ENCODE data around the gene PFDN4.

The PFDN4 gene, protein sequence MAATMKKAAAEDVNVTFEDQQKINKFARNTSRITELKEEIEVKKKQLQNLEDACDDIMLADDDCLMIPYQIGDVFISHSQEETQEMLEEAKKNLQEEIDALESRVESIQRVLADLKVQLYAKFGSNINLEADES

DNA sequence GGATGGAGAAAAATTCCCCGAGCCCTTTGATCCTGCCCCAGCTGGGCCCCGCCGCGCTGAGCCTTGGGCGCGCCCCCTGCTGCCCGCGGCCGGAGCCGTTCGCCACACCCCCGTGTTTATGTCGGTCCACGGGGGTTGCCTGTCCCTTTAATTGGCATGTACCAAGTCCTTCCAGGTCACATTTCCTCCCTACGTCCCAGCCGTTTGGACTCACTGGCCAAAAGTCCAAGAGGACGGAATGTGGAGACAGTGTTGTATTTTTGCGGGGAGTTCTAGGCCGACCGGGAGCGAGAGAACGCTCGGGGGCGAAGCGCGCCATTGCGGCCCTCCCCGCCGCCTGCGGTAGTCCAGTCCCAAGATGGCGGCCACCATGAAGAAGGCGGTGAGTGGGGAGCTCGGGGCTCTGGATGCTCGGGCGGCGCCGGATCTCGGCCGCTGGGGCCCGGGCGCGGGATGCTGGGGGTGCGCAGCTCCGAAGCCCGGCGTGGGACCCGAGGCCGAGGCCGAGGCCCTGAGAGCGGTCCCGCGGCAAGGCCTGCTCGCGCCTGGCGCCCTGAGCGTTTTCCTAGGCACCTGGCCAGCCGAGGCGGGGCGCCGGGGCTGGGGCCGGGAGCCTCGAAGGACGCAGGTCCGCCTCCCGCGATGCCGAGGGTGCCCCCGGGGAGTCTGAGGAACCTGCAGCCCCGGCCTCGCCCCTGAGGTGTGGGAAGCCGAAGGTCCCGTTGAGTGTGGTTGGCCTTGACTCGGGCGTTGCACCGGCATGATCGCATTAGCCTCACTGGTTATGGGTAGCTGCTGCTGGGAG lies at the start of gene PFDN4:
PFDN4 (plus strand) TSS at position 345 of the 805 bp plus-strand sequence; CDS start at position 359, 14 bp downstream.
- TF ChIP-seq Cebpa-rat (IDR thresholded peaks at IDR 0.05), result no peak
- H3K9me3 ChIP-seq, result no peaks in the 10 kb centered on the region
- peaks cover 36% of the 10 kb centered on the region for H4K20me1 ChIP-seq

DNA sequence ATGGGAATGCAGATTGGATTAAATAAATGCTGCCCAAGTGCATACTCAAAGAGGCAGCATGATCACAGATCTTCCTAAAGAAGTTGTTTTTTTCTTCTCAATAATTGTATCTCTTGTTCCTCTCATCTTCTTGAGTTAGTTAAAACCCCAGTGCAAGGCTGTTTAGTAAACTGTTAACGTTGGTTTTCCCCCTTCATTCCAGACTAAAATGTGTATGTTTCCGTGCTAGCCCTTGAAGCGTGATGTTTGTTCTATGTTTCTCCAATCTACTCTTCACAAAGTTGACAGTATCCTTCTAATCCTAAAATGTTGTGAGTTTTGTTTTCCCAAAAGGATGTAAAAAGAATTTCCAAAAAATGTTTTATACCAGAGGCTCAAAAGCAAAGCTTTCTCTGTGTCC lies 49.7 kb upstream of the PFDN4 start:
- Histone ChIP-seq H3K4me1 (0 out of 2 replicates have a peak, but pooled peaks cover 6% of the 10 kb centered on the region), H3K9ac (no peak overlapping the region), H3K27ac (no peak overlapping the region), H3K4me3 (no peak overlapping the region), H3K9me3 (no peaks in the 10 kb centered on the region), H3K4me2 (no peak overlapping the region), H3K27me3 (no peaks in the 10 kb centered on the region), H4K20me1 (no peaks in the 10 kb centered on the region), H3K36me3 (no peaks in the 10 kb centered on the region)
- no peak for TF ChIP-seq Cebpa-rat (IDR thresholded peaks at IDR 0.05)

More for the DNA sequence above, at the start of gene PFDN4:
- H3K4me3 ChIP-seq, result peak within 1 kb of the TSS; percentile 93
- H3K9ac ChIP-seq, result peak within 1 kb of the TSS; percentile 100
- peak within 1 kb of the TSS; percentile 90 for H3K4me2 ChIP-seq
- H3K27ac ChIP-seq, result peak within 1 kb of the TSS; percentile 100
- H3K27me3 ChIP-seq, result no peaks in the 10 kb centered on the region
- peaks cover 32% of the 10 kb centered on the region for H3K4me1 ChIP-seq
- peaks cover 26% of the 10 kb centered on the region for H3K36me3 ChIP-seq

DNA sequence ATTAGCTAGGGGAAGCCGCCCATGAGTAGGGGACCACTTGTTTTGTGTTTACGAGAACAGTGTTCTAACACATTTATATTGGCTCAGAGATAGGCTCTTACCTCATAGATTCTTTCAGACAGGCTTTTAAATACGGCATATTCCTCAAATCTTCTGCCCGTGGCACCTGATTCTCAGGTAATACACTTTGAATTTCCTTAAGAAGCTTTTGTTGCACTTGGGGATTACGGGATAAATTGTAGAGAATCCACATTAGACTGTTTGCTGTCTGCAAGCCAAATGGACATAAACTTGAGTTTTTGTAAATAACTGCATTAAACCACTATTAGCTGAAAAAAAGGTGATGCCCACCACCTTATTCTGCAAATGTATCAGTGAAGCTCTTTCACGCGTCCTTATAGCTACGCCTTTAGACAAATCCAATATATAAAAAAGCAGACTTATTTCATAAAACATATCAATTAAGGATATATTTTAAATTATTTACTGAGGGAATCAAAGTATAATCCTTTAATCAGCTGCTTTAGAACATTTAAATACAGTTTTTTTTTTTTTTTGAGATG lies 49.0 kb upstream of the PFDN4 start:
- Histone ChIP-seq H3K4me3 (no peak overlapping the region), H3K27me3 (no peaks in the 10 kb centered on the region), H3K4me2 (no peak overlapping the region), H3K27ac (no peak overlapping the region), H3K4me1 (0 out of 2 replicates have a peak, but pooled peaks cover 6% of the 10 kb centered on the region), H4K20me1 (no peaks in the 10 kb centered on the region), H3K9me3 (no peaks in the 10 kb centered on the region), H3K9ac (no peak overlapping the region), H3K36me3 (no peaks in the 10 kb centered on the region)
- TF ChIP-seq Cebpa-rat (IDR thresholded peaks at IDR 0.05), result no peak

DNA sequence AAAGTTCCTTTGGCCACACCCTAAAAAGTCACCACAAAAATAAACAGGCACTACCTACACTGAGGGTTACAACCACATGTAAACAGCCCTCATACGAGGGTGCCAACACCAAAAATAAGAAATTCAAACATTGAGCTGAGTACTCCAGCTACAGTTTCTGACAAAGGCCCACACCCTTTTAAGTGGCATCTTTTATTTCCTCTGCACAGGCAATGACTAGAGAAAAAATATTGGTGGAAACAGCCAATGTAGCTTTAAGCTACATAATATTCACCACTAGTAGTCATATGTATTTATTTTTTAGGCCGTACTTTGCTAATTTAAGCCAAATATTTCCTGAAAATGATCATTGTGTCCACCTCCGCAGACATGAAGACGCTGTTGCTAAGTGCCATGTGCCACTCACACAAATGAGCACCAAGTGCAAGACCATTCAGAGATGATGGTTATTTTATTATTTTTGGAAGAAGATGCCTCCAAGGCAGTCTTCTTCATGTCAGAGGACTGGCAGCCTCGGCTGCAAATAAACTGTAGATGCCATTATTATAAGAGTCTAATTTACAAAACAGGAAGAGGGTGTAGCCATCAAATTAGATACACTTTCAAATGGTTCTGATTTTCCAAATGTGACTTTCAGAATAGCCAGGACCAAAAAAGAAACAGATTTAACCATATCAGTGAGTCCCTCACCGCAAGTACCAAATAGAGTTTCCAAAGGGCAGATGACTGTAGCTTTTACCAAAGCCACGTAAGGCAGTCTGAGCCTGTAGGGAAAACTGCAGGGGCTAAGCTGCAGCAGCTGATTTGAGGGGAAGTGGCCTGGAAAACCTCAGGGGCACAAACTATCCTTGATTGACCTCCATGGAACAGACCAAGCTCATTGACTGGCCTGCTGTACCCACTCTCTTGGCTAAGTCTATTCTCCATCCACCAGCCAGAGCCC lies 47.6 kb upstream of the PFDN4 start:
- H3K27me3 ChIP-seq, result no peaks in the 10 kb centered on the region
- H3K4me2 ChIP-seq, result no peak overlapping the region
- 0 out of 2 replicates have a peak, but pooled peaks cover 6% of the 10 kb centered on the region for H3K4me1 ChIP-seq

DNA sequence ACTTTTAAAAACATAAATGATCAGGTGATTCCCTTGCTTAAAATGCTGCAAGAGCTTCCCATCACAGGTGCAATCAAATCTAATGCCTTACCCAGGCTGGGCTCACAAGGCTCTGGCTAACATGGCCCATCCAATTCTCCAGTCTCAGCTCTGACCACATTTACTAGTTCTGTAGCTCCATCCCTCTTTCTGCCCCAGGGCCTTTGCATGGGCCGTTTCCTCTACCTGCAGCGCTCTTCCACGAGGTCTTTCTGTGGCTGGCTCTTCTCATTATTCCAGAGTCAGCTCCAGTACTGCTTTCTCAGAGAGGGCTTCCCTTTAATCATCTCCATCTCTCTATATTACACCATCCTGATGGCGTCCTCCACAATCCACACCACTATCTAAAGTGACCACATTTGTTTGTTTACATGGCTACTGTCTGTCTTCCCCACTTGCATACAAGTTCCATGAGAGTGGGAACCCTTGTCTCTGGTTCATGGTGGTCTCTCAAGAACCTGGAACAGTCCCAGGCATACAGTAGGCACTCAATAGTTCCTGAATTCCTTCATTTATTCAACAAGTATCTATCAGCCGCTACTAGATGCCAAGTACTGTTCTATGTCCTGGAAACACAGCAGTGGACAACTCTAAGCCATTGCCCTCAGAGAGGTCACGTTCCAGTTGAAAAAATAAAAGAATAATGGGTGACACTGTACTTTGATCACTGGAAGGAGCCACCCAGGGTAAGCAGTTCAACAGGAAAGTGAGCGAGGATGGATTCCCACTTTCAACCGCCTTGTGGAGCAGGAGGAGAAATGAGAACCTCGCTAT lies 46.7 kb upstream of the PFDN4 start:
- Histone ChIP-seq H3K9me3 (no peaks in the 10 kb centered on the region), H3K36me3 (no peaks in the 10 kb centered on the region), H3K4me1 (0 out of 2 replicates have a peak, but pooled peaks cover 6% of the 10 kb centered on the region), H4K20me1 (no peaks in the 10 kb centered on the region), H3K9ac (no peak overlapping the region), H3K27ac (no peak overlapping the region), H3K4me3 (no peak overlapping the region), H3K4me2 (no peak overlapping the region), H3K27me3 (no peaks in the 10 kb centered on the region)
- no peak for TF ChIP-seq Cebpa-rat (IDR thresholded peaks at IDR 0.05)

More for the DNA sequence above, 47.6 kb upstream of the PFDN4 start:
- Histone ChIP-seq H3K4me3 (no peak overlapping the region), H3K9ac (no peak overlapping the region), H3K9me3 (no peaks in the 10 kb centered on the region), H3K36me3 (no peaks in the 10 kb centered on the region), H4K20me1 (no peaks in the 10 kb centered on the region), H3K27ac (no peak overlapping the region)
- TF ChIP-seq Cebpa-rat (IDR thresholded peaks at IDR 0.05), result no peak

DNA sequence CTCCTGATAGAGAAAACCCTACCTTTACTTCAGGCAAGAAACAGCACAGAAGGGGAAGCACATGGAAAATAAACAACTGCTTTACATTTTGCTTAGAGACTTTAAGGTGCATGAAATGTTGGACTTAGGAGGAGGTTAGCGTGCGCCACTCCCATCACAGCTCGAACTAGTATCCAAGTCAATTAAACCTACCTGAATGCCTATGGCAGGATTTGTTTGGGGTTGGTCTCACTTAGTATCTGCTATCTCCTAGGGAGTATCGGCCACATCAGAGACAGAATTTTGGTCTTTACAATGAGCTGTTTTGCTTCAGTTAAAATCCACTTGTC lies 46.1 kb upstream of the PFDN4 start:
- Histone ChIP-seq H3K4me1 (0 out of 2 replicates have a peak, but pooled peaks cover 6% of the 10 kb centered on the region), H3K27ac (no peak overlapping the region), H3K9ac (no peak overlapping the region), H3K27me3 (no peaks in the 10 kb centered on the region), H3K4me3 (no peak overlapping the region), H3K9me3 (no peaks in the 10 kb centered on the region), H3K4me2 (no peak overlapping the region), H3K36me3 (no peaks in the 10 kb centered on the region), H4K20me1 (no peaks in the 10 kb centered on the region)
- no peak for TF ChIP-seq Cebpa-rat (IDR thresholded peaks at IDR 0.05)

DNA sequence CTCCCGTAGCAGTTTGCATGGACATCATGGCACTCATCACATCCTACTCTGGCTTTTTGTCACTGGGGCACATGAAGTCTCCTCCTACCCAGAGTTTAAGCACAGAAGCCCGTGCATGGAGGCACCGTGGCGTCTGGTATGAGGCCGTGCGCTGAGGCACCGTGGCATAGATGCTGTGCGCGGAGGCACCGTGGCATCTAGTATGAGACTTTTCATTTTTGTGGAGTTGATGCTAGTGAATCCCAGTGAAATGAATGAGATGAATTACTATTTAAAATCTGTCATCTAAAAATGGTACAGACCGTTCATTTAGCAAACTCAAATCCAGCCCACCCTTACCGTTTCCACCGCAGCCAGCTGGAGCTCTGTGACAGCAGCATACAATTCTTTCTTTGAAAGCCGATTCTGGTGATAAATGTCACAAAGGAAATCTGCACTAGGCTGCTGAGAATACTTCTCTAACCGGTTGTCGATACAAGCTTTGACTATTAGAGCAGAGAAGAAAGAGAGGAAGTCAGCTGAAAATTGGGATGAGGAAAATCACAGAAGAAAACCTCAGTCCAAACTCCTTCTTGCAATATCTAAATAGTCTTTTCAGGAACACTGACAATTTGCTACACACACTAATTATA lies 45.4 kb upstream of the PFDN4 start:
- H3K4me1 ChIP-seq, result 0 out of 2 replicates have a peak, but pooled peaks cover 6% of the 10 kb centered on the region
- no peak overlapping the region for H3K9ac ChIP-seq

DNA sequence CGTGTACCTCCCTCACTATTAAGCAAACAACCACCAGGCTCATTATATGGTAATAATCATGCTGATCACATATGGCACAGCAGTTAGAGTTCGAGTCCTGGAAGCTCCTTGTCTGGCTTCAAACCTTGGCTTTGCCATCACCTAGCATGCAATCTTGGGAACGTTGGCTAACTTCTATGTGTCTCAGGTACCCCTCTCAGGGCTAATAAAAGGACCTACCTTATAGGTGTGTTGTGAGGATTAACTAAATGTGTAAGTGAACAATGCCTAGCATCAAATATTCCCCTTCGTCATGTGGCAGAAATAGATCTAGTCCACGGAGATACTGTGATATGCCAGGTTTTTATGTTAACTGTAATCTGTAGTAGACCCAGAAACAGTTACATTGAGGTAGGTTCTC lies 44.5 kb upstream of the PFDN4 start:
- TF ChIP-seq Cebpa-rat (IDR thresholded peaks at IDR 0.05), result no peak
- H3K27ac ChIP-seq, result no peak overlapping the region
- H4K20me1 ChIP-seq, result no peaks in the 10 kb centered on the region
- H3K27me3 ChIP-seq, result no peaks in the 10 kb centered on the region
- H3K36me3 ChIP-seq, result no peaks in the 10 kb centered on the region
- H3K4me3 ChIP-seq, result no peak overlapping the region
- 0 out of 2 replicates have a peak, but pooled peaks cover 6% of the 10 kb centered on the region for H3K4me1 ChIP-seq
- no peaks in the 10 kb centered on the region for H3K9me3 ChIP-seq
- no peak overlapping the region for H3K4me2 ChIP-seq
- H3K9ac ChIP-seq, result no peak overlapping the region

More for the DNA sequence above, 45.4 kb upstream of the PFDN4 start:
- Histone ChIP-seq H3K4me2 (no peak overlapping the region), H3K4me3 (no peak overlapping the region), H4K20me1 (no peaks in the 10 kb centered on the region), H3K27me3 (no peaks in the 10 kb centered on the region), H3K9me3 (no peaks in the 10 kb centered on the region), H3K36me3 (no peaks in the 10 kb centered on the region), H3K27ac (no peak overlapping the region)
- TF ChIP-seq Cebpa-rat (IDR thresholded peaks at IDR 0.05), result no peak
